CD4-positive, alpha-beta T cell treated with Interleukin-15 for 1 hour (primary cell): ENCODE results near the gene RETSAT.
A peak's percentile ranks its signal among the peaks of the same experiment; 100 is the strongest.
"Not testable (repeated sequence)": the region's sequence is repeated elsewhere in the genome, so short reads cannot be mapped to it uniquely, and the experiment has no call there.

Source experiments
- DNase-seq: peaks from one replicate; pipeline ENCODE4 v3.0.0-alpha.2; 2020

RETSAT gene

GRCh38 chr2:85354286-85355072 is at the start of gene RETSAT, which contains the start of gene ELMOD3:
TSS of gene RETSAT (minus strand) at chr2:85354528. CDS start at chr2:85354507, 21 bp downstream.
TSS of gene ELMOD3 (plus strand) at chr2:85354769. CDS start at chr2:85357199, 2,430 bp downstream.
- peak; percentile 98 for DNase-seq

GRCh38 chr2:85401844-85402243 is 47.5 kb upstream of the RETSAT start:
- no peak for DNase-seq

- no peak for DNase-seq
These were observed 47.1 kb upstream of the RETSAT start for GRCh38 chr2:85401464-85401805.

GRCh38 chr2:85400541-85401463 is 46.5 kb upstream of the RETSAT start:
- no peak for DNase-seq

GRCh38 chr2:85400023-85400422 is 45.7 kb upstream of the RETSAT start:
- DNase-seq, result no peak

- no peak for DNase-seq
These were observed 44.8 kb upstream of the RETSAT start for GRCh38 chr2:85399183-85399455.

- no peak for DNase-seq
These were observed 44.3 kb upstream of the RETSAT start for GRCh38 chr2:85398426-85399182.

GRCh38 chr2:85397925-85398331 is 43.6 kb upstream of the RETSAT start:
- DNase-seq, result no peak

GRCh38 chr2:85396531-85397470 is 42.5 kb upstream of the RETSAT start:
- DNase-seq, result no peak

- no peak for DNase-seq
These were observed 41.7 kb upstream of the RETSAT start for GRCh38 chr2:85395912-85396475.

GRCh38 chr2:85394976-85395375 is 40.6 kb upstream of the RETSAT start:
- no peak for DNase-seq

GRCh38 chr2:85394261-85394681 is 39.9 kb upstream of the RETSAT start:
- DNase-seq, result no peak

GRCh38 chr2:85393836-85394235 is 39.5 kb upstream of the RETSAT start:
- DNase-seq, result no peak

GRCh38 chr2:85390941-85391669 is 36.8 kb upstream of the RETSAT start:
- peak; percentile 64 for DNase-seq

GRCh38 chr2:85388878-85389538 is 34.7 kb upstream of the RETSAT start:
- DNase-seq, result no peak

- DNase-seq, result no peak
These were observed 33.4 kb upstream of the RETSAT start for GRCh38 chr2:85387754-85388153.

GRCh38 chr2:85385746-85386145 is 31.4 kb upstream of the RETSAT start:
- no peak for DNase-seq

- DNase-seq, result no peak
These were observed 29.5 kb upstream of the RETSAT start for GRCh38 chr2:85383850-85384249.

GRCh38 chr2:85383151-85383550 is 28.8 kb upstream of the RETSAT start:
- not testable (repeated sequence) for DNase-seq

GRCh38 chr2:85380048-85380447 is 25.7 kb upstream of the RETSAT start:
- no peak for DNase-seq

- no peak for DNase-seq
These were observed 23.9 kb upstream of the RETSAT start for GRCh38 chr2:85378257-85378656.
